HEK293T (cell line): ENCODE results near the gene LEUTX.

ENCODE experiments used
- CTCF ChIA-PET: fragments of 350-600 bp; formaldehyde crosslinking; extraction: SDS; loops from one replicate; lab custom pipeline; 2021; ENCODE audit warnings: antibody characterized with exemption, inconsistent platforms; lab: Yijun Ruan, JAX
- POLR2A ChIA-PET: fragments of 350-600 bp; formaldehyde crosslinking; extraction: SDS; loops from one replicate; lab custom pipeline; 2020; ENCODE audit warnings: antibody characterized with exemption, inconsistent platforms; lab: Yijun Ruan, JAX
- DNase-seq: peaks from one replicate; pipeline ENCODE4 v3.0.0; 2012; ENCODE audit warnings: mixed read lengths; ENCODE audit errors: extremely low spot score
- ARNT ChIP-seq: fragments of 450-650 bp; IDR thresholded peaks from 2 replicates; pipeline ENCODE4 v1.6.1; 2017; ENCODE audit warnings: mild to moderate bottlenecking
- BHLHE40 ChIP-seq: fragments of 450-650 bp; IDR thresholded peaks from 2 replicates; pipeline ENCODE4 v1.6.1; 2016; ENCODE audit warnings: mild to moderate bottlenecking, moderate library complexity, borderline replicate concordance
- CTBP1 ChIP-seq: fragments of 450-650 bp; IDR thresholded peaks from 2 replicates; pipeline ENCODE4 v1.6.1; 2016; ENCODE audit warnings: borderline replicate concordance
- ELF4 ChIP-seq: fragments of 450-650 bp; IDR thresholded peaks from 2 replicates; pipeline ENCODE4 v1.6.1; 2017; ENCODE audit warnings: antibody characterized with exemption
- FOXA1 ChIP-seq: fragments of 450-650 bp; IDR thresholded peaks from 2 replicates; pipeline ENCODE4 v1.6.1; 2016; ENCODE audit warnings: mild to moderate bottlenecking
- FOXK2 ChIP-seq: fragments of 450-650 bp; IDR thresholded peaks from 2 replicates; pipeline ENCODE4 v1.6.1; 2016; ENCODE audit warnings: mild to moderate bottlenecking
- FOXM1 ChIP-seq: fragments of 450-650 bp; IDR thresholded peaks from 2 replicates; pipeline ENCODE4 v1.6.1; 2017; ENCODE audit warnings: mild to moderate bottlenecking, borderline replicate concordance
- HDGF ChIP-seq: fragments of 450-650 bp; IDR thresholded peaks from 2 replicates; pipeline ENCODE4 v1.6.1; 2017; ENCODE audit warnings: antibody characterized with exemption, borderline replicate concordance
- L3MBTL2 ChIP-seq: fragments of 450-650 bp; conservative IDR thresholded peaks from 2 replicates; pipeline ENCODE4 v1.6.1; 2016; ENCODE audit warnings: mild to moderate bottlenecking
- LEF1 ChIP-seq: fragments of 450-650 bp; IDR thresholded peaks from 2 replicates; pipeline ENCODE4 v1.6.1; 2017; ENCODE audit warnings: mild to moderate bottlenecking, borderline replicate concordance
- NFRKB ChIP-seq: fragments of 450-650 bp; IDR thresholded peaks from 2 replicates; pipeline ENCODE4 v1.6.1; 2016; ENCODE audit warnings: mild to moderate bottlenecking, moderate library complexity
- PKNOX1 ChIP-seq: fragments of 450-650 bp; IDR thresholded peaks from 2 replicates; pipeline ENCODE4 v1.6.1; 2016
- SP1 ChIP-seq: fragments of 450-650 bp; IDR thresholded peaks from 2 replicates; pipeline ENCODE4 v1.6.1; 2017
- SUZ12 ChIP-seq: fragments of 450-650 bp; IDR thresholded peaks from 2 replicates; pipeline ENCODE4 v1.6.1; 2016; ENCODE audit warnings: mild to moderate bottlenecking
- TARDBP ChIP-seq: fragments of 450-650 bp; IDR thresholded peaks from 2 replicates; pipeline ENCODE4 v1.6.1; 2016
- ZNF384 ChIP-seq: fragments of 450-650 bp; IDR thresholded peaks from 2 replicates; pipeline ENCODE4 v1.6.1; 2016

Gene LEUTX

GRCh38 chr19:39825093-39825463 lies 46.4 kb downstream of the LEUTX start:
- ChIA-PET CTCF (no interaction called here), POLR2A (no interaction called here)
- TF ChIP-seq LEF1 (no peak), BHLHE40 (no peak), CTBP1 (no peak), ARNT (no peak), NFRKB (no peak), ELF4 (no peak), L3MBTL2 (no peak), SP1 (no peak), HDGF (no peak), FOXM1 (no peak)
- DNase-seq = no peak

GRCh38 chr19:39825531-39826076 lies 47.0 kb downstream of the LEUTX start:
- TF ChIP-seq PKNOX1 (no peak), ARNT (no peak)
- CTCF ChIA-PET = no interaction called here
- POLR2A ChIA-PET = no interaction called here
- DNase-seq = no peak

- TF ChIP-seq ELF4 = no peak
- TF ChIP-seq FOXA1 = no peak
- ChIA-PET CTCF (no interaction called here), POLR2A (no interaction called here)
- no peak for DNase-seq
Observed at GRCh38 chr19:39826311-39826945, 47.8 kb downstream of the LEUTX start.

- TF ChIP-seq HDGF (no peak), TARDBP (no peak), FOXK2 (no peak), SUZ12 (no peak)
- POLR2A ChIA-PET = no interaction called here
- CTCF ChIA-PET = interaction anchor here (1.3 kb wide), 1 partner anchor 17 kb away, joined by 4 read pairs; no protein-coding TSS in a partner anchor
- no peak for DNase-seq
Observed at GRCh38 chr19:39827216-39827615, 48.6 kb downstream of the LEUTX start.

GRCh38 chr19:39828015-39828653 lies 49.5 kb downstream of the LEUTX start:
- CTCF ChIA-PET = interaction anchor here (1.3 kb wide), 1 partner anchor 16 kb away, joined by 4 read pairs; no protein-coding TSS in a partner anchor
- TF ChIP-seq ARNT (no peak), PKNOX1 (no peak), SUZ12 (no peak), FOXA1 (no peak), TARDBP (no peak)
- no peak for DNase-seq
- POLR2A ChIA-PET = no interaction called here

GRCh38 chr19:39828654-39829032 lies 50.0 kb downstream of the LEUTX start:
- POLR2A ChIA-PET = no interaction called here
- no peak for TF ChIP-seq L3MBTL2
- no peak for TF ChIP-seq FOXA1
- no peak for TF ChIP-seq FOXM1
- no peak for TF ChIP-seq SUZ12
- TF ChIP-seq CTBP1 = no peak
- TF ChIP-seq TARDBP = no peak
- no peak for TF ChIP-seq SP1
- no peak for TF ChIP-seq PKNOX1
- no peak for TF ChIP-seq ARNT
- no peak for TF ChIP-seq LEF1
- no peak for TF ChIP-seq FOXK2
- TF ChIP-seq HDGF = no peak
- TF ChIP-seq ELF4 = no peak
- no peak for DNase-seq
- CTCF ChIA-PET = interaction anchor here (1.2 kb wide), 1 partner anchor 13 kb away, joined by 3 read pairs; no protein-coding TSS in a partner anchor

- TF ChIP-seq TARDBP (no peak), HDGF (no peak), BHLHE40 (no peak), ELF4 (no peak), L3MBTL2 (no peak), FOXM1 (no peak), SP1 (no peak), LEF1 (no peak), PKNOX1 (no peak), SUZ12 (no peak), CTBP1 (no peak), FOXA1 (no peak), ZNF384 (no peak), NFRKB (no peak), FOXK2 (no peak)
- CTCF ChIA-PET = interaction anchor here (1.2 kb wide), 1 partner anchor 12 kb away, joined by 3 read pairs; no protein-coding TSS in a partner anchor
- no peak for DNase-seq
- POLR2A ChIA-PET = no interaction called here
Observed at GRCh38 chr19:39829702-39830275, 51.1 kb downstream of the LEUTX start.
